ENCODE data around the gene ADAM22. TPM values are rescaled to one million over a fixed set of nuclear protein-coding genes. Genes with fewer than 3 reads are reported as not detected.

Gene ADAM22
- polyA plus RNA-seq, 1 donor from 2014 or later: 46.3 TPM

DNA sequence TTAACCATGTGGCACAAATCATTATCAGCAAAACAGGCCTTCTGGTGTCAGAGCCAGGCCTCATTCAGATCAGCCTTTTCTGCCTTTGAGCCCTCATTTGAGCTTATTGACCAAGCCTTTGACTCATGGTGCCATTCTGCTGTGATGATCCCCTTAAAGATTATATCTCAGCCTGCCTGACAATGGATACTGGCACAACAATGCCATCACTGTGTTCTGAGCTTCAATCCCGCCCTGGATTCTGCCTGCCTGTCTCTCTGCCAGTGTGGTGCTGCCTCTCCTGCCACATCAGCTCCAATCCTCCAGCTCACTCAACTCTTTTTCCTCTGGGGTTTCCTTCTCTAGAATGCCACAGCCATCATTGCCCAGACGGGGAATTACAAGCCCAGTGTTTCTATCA, 233.2 kb downstream of the ADAM22 start:
- no peak overlapping the region for H3K9ac ChIP-seq (ENCODE audit: low read length)
- H3K4me2 ChIP-seq (ENCODE audit: low read length): no peak overlapping the region
- no peak overlapping the region for H3K4me3 ChIP-seq (ENCODE audit: low read length)
- TF ChIP-seq RAD21 (conservative IDR thresholded peaks at IDR 0.05) (no peak), SMC3 (conservative IDR thresholded peaks at IDR 0.05; ENCODE audit: poor library complexity) (no peak), EZH2 (IDR thresholded peaks at IDR 0.05; ENCODE audit: borderline replicate concordance, insufficient read depth, low read length, poor library complexity, severe bottlenecking) (no peak), POLR2AphosphoS5 (IDR thresholded peaks at IDR 0.05) (no peak)
- TF ChIP-seq, protein P1, sequence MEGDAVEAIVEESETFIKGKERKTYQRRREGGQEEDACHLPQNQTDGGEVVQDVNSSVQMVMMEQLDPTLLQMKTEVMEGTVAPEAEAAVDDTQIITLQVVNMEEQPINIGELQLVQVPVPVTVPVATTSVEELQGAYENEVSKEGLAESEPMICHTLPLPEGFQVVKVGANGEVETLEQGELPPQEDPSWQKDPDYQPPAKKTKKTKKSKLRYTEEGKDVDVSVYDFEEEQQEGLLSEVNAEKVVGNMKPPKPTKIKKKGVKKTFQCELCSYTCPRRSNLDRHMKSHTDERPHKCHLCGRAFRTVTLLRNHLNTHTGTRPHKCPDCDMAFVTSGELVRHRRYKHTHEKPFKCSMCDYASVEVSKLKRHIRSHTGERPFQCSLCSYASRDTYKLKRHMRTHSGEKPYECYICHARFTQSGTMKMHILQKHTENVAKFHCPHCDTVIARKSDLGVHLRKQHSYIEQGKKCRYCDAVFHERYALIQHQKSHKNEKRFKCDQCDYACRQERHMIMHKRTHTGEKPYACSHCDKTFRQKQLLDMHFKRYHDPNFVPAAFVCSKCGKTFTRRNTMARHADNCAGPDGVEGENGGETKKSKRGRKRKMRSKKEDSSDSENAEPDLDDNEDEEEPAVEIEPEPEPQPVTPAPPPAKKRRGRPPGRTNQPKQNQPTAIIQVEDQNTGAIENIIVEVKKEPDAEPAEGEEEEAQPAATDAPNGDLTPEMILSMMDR (IDR thresholded peaks at IDR 0.05; ENCODE audit: poor library complexity, severe bottlenecking): no peak
- TF ChIP-seq, protein P2, sequence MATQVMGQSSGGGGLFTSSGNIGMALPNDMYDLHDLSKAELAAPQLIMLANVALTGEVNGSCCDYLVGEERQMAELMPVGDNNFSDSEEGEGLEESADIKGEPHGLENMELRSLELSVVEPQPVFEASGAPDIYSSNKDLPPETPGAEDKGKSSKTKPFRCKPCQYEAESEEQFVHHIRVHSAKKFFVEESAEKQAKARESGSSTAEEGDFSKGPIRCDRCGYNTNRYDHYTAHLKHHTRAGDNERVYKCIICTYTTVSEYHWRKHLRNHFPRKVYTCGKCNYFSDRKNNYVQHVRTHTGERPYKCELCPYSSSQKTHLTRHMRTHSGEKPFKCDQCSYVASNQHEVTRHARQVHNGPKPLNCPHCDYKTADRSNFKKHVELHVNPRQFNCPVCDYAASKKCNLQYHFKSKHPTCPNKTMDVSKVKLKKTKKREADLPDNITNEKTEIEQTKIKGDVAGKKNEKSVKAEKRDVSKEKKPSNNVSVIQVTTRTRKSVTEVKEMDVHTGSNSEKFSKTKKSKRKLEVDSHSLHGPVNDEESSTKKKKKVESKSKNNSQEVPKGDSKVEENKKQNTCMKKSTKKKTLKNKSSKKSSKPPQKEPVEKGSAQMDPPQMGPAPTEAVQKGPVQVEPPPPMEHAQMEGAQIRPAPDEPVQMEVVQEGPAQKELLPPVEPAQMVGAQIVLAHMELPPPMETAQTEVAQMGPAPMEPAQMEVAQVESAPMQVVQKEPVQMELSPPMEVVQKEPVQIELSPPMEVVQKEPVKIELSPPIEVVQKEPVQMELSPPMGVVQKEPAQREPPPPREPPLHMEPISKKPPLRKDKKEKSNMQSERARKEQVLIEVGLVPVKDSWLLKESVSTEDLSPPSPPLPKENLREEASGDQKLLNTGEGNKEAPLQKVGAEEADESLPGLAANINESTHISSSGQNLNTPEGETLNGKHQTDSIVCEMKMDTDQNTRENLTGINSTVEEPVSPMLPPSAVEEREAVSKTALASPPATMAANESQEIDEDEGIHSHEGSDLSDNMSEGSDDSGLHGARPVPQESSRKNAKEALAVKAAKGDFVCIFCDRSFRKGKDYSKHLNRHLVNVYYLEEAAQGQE (IDR thresholded peaks at IDR 0.05; ENCODE audit: borderline replicate concordance): no peak
- no peak overlapping the region for H2AFZ ChIP-seq (ENCODE audit: low read depth, low read length)
- no peaks in the 10 kb centered on the region for H4K20me1 ChIP-seq (ENCODE audit: insufficient read depth)
- H3K9me2 ChIP-seq (ENCODE audit: insufficient read depth, low read length): no peaks in the 10 kb centered on the region
- no peaks in the 10 kb centered on the region for H3K36me3 ChIP-seq (ENCODE audit: insufficient read depth, low read length)
- H3K9me3 ChIP-seq (ENCODE audit: low read length): no peaks in the 10 kb centered on the region
- H3K27ac ChIP-seq (ENCODE audit: low read length): no peak overlapping the region
- H3K79me2 ChIP-seq (replicated peaks; ENCODE audit: insufficient read depth, low read length): no peaks in the 10 kb centered on the region
- H3F3A ChIP-seq (ENCODE audit: insufficient read depth, low read length, poor library complexity, severe bottlenecking): no peaks in the 10 kb centered on the region
- H3K27me3 ChIP-seq (ENCODE audit: insufficient read depth, low read depth, low read length): no peaks in the 10 kb centered on the region

DNA sequence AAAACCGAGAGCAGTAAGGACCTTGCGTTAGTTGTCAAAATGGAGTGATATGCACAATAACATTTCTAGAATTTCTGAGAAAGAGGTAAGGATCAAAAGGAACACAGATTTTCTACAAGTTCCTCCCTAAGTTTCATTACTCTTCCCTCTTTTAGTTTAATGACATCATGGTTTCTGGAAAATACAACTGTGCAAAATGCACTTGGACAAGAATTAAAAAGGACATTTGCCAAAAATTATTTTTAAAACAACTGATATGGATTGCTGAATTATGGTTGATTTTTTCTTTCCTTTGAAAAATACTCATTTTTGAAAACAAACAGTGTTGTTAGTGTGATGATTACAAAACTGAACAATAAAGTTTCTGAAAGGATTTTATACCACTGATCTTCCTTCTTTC, 233.7 kb downstream of the ADAM22 start:
- no peak overlapping the region for H3K27ac ChIP-seq (ENCODE audit: low read length)

More for the DNA sequence above, 233.7 kb downstream of the ADAM22 start:
- Histone ChIP-seq H3K4me3 (ENCODE audit: low read length) (no peak overlapping the region), H2AFZ (ENCODE audit: low read depth, low read length) (no peak overlapping the region), H4K20me1 (ENCODE audit: insufficient read depth) (no peaks in the 10 kb centered on the region), H3K4me2 (ENCODE audit: low read length) (no peak overlapping the region), H3F3A (ENCODE audit: insufficient read depth, low read length, poor library complexity, severe bottlenecking) (no peaks in the 10 kb centered on the region), H3K79me2 (replicated peaks; ENCODE audit: insufficient read depth, low read length) (no peaks in the 10 kb centered on the region), H3K9me2 (ENCODE audit: insufficient read depth, low read length) (no peaks in the 10 kb centered on the region), H3K36me3 (ENCODE audit: insufficient read depth, low read length) (no peaks in the 10 kb centered on the region), H3K9ac (ENCODE audit: low read length) (no peak overlapping the region), H3K9me3 (ENCODE audit: low read length) (no peaks in the 10 kb centered on the region), H3K27me3 (ENCODE audit: insufficient read depth, low read depth, low read length) (no peaks in the 10 kb centered on the region)
- TF ChIP-seq RAD21 (conservative IDR thresholded peaks at IDR 0.05) (no peak), MXI1 (conservative IDR thresholded peaks at IDR 0.05; ENCODE audit: poor library complexity, severe bottlenecking) (no peak), SMC3 (conservative IDR thresholded peaks at IDR 0.05; ENCODE audit: poor library complexity) (no peak), EZH2 (IDR thresholded peaks at IDR 0.05; ENCODE audit: borderline replicate concordance, insufficient read depth, low read length, poor library complexity, severe bottlenecking) (no peak), EP300 (conservative IDR thresholded peaks at IDR 0.05; ENCODE audit: poor library complexity, severe bottlenecking) (no peak), TAF1 (IDR thresholded peaks at IDR 0.05; ENCODE audit: low read depth) (no peak), POLR2AphosphoS5 (IDR thresholded peaks at IDR 0.05) (no peak)
- TF ChIP-seq, protein P2 (IDR thresholded peaks at IDR 0.05; ENCODE audit: borderline replicate concordance): no peak
- TF ChIP-seq, protein P1 (IDR thresholded peaks at IDR 0.05; ENCODE audit: poor library complexity, severe bottlenecking): no peak
